Measurements from ENCODE around the gene RTCA. TPM values are rescaled to one million over a fixed set of nuclear protein-coding genes. Genes with fewer than 3 reads are reported as not detected.

RTCA gene
- polyA plus RNA-seq, result 47.8 TPM
- long read RNA-seq, donor 1, transcript RTCA-203 (11 exons, 2,535 nt), result major isoform, 8 of 16 reads
- long read RNA-seq, donor 1, partial matches to known transcripts, result 7 of 16 reads
- long read RNA-seq, donor 1, other reads (novel, unspliced or antisense), result 0 of 16 reads
- long read RNA-seq, donor 2, transcript RTCA-203 (11 exons, 2,535 nt), result major isoform, 15 of 25 reads
- long read RNA-seq, donor 2, partial matches to known transcripts, result 8 of 25 reads
- long read RNA-seq, donor 2, other reads (novel, unspliced or antisense), result 0 of 25 reads
- long read RNA-seq, donor 3, result 0 reads
- long read RNA-seq, donor 4, result 0 reads
- long read RNA-seq, donor 5, partial matches to known transcripts, result 0 of 2 reads
- long read RNA-seq, donor 5, other reads (novel, unspliced or antisense), result 0 of 2 reads
- long read RNA-seq, donor 6, transcript RTCA-203 (11 exons, 2,535 nt), result major isoform, 14 of 24 reads
- long read RNA-seq, donor 6, partial matches to known transcripts, result 10 of 24 reads
- long read RNA-seq, donor 6, other reads (novel, unspliced or antisense), result 0 of 24 reads
- long read RNA-seq, donor 7, transcript RTCA-203 (11 exons, 2,535 nt), result major isoform, 7 of 17 reads
- long read RNA-seq, donor 7, partial matches to known transcripts, result 10 of 17 reads
- long read RNA-seq, donor 7, other reads (novel, unspliced or antisense), result 0 of 17 reads
- long read RNA-seq, donor 8, transcript RTCA-203 (11 exons, 2,535 nt), result major isoform, 14 of 50 reads
- long read RNA-seq, donor 8, partial matches to known transcripts, result 33 of 50 reads
- long read RNA-seq, donor 8, other reads (novel, unspliced or antisense), result 0 of 50 reads
- long read RNA-seq, donor 9, transcript RTCA-203 (11 exons, 2,535 nt), result major isoform, 12 of 40 reads
- long read RNA-seq, donor 9, partial matches to known transcripts, result 26 of 40 reads
- long read RNA-seq, donor 9, other reads (novel, unspliced or antisense), result 0 of 40 reads
- long read RNA-seq, donor 10, transcript RTCA-203 (11 exons, 2,535 nt), result major isoform, 11 of 42 reads
- long read RNA-seq, donor 10, partial matches to known transcripts, result 28 of 42 reads
- long read RNA-seq, donor 10, other reads (novel, unspliced or antisense), result 0 of 42 reads
- long read RNA-seq, donor 11, transcript RTCA-203 (11 exons, 2,535 nt), result major isoform, 8 of 27 reads
- long read RNA-seq, donor 11, partial matches to known transcripts, result 17 of 27 reads
- long read RNA-seq, donor 11, other reads (novel, unspliced or antisense), result 0 of 27 reads

- peak; percentile 94 to 96 for DNase-seq
- peaks cover 24% of the 10 kb centered on the region for H3K36me3 ChIP-seq (ENCODE audit: control insufficient read depth, insufficient read depth, low read length)
- no CpG with 5 or more reads among the region's 53 CpGs for WGBS (ENCODE audit: insufficient coverage, low lambda C conversion rate)
- H3K4me3 ChIP-seq (ENCODE audit: low read length), result peak within 1 kb of the TSS; percentile 84
- H3K27ac ChIP-seq (ENCODE audit: low read length), result peak within 1 kb of the TSS; percentile 93
- no peaks in the 10 kb centered on the region for H3K9me3 ChIP-seq (ENCODE audit: control insufficient read depth, low read depth, low read length)
- H3K27me3 ChIP-seq (ENCODE audit: control insufficient read depth, insufficient read depth, low read length), result no peaks in the 10 kb centered on the region
- peaks cover 18% of the 10 kb centered on the region for H3K4me1 ChIP-seq (ENCODE audit: control insufficient read depth, insufficient read depth, low read length)
Observed at GRCh38 chr1:100265931-100266740, at the start of gene RTCA. Gene RTCA (plus strand): TSS chr1:100266216. CDS start chr1:100266376, 160 bp downstream.

- H3K27me3 ChIP-seq (ENCODE audit: control insufficient read depth, insufficient read depth, low read length), result no peaks in the 10 kb centered on the region
- no peak for DNase-seq
- H3K9me3 ChIP-seq (ENCODE audit: control insufficient read depth, low read depth, low read length), result no peaks in the 10 kb centered on the region
- WGBS (ENCODE audit: insufficient coverage, low lambda C conversion rate), result 100% methylated on average over 1 of the region's 2 CpGs
- no peaks in the 10 kb centered on the region for H3K4me1 ChIP-seq (ENCODE audit: control insufficient read depth, insufficient read depth, low read length)
- peaks cover 49% of the 10 kb centered on the region for H3K36me3 ChIP-seq (ENCODE audit: control insufficient read depth, insufficient read depth, low read length)
- no peak overlapping the region for H3K27ac ChIP-seq (ENCODE audit: low read length)
- H3K4me3 ChIP-seq (ENCODE audit: low read length), result no peak overlapping the region
Observed at GRCh38 chr1:100217834-100218233, 48.2 kb upstream of the RTCA start.

- no peaks in the 10 kb centered on the region for H3K27me3 ChIP-seq (ENCODE audit: control insufficient read depth, insufficient read depth, low read length)
- H3K36me3 ChIP-seq (ENCODE audit: control insufficient read depth, insufficient read depth, low read length), result peaks cover 36% of the 10 kb centered on the region
- no peaks in the 10 kb centered on the region for H3K9me3 ChIP-seq (ENCODE audit: control insufficient read depth, low read depth, low read length)
- H3K27ac ChIP-seq (ENCODE audit: low read length), result no peak overlapping the region
- H3K4me3 ChIP-seq (ENCODE audit: low read length), result no peak overlapping the region
- no peaks in the 10 kb centered on the region for H3K4me1 ChIP-seq (ENCODE audit: control insufficient read depth, insufficient read depth, low read length)
- 100% methylated on average over 4 of the region's 6 CpGs for WGBS (ENCODE audit: insufficient coverage, low lambda C conversion rate)
- no peak for DNase-seq
Observed at GRCh38 chr1:100219457-100219856, 46.6 kb upstream of the RTCA start.

- Histone ChIP-seq H3K4me3 (ENCODE audit: low read length) (no peak overlapping the region), H3K4me1 (ENCODE audit: control insufficient read depth, insufficient read depth, low read length) (no peaks in the 10 kb centered on the region), H3K27me3 (ENCODE audit: control insufficient read depth, insufficient read depth, low read length) (no peaks in the 10 kb centered on the region), H3K36me3 (ENCODE audit: control insufficient read depth, insufficient read depth, low read length) (peaks cover 32% of the 10 kb centered on the region), H3K9me3 (ENCODE audit: control insufficient read depth, low read depth, low read length) (no peaks in the 10 kb centered on the region), H3K27ac (ENCODE audit: low read length) (no peak overlapping the region)
- DNase-seq, result no peak
- 100% methylated on average over 2 of the region's 2 CpGs for WGBS (ENCODE audit: insufficient coverage, low lambda C conversion rate)
Observed at GRCh38 chr1:100219883-100220282, 46.1 kb upstream of the RTCA start.

GRCh38 chr1:100222428-100222827 is 43.6 kb upstream of the RTCA start:
- Histone ChIP-seq H3K27ac (ENCODE audit: low read length) (no peak overlapping the region), H3K36me3 (ENCODE audit: control insufficient read depth, insufficient read depth, low read length) (peaks cover 22% of the 10 kb centered on the region), H3K4me1 (ENCODE audit: control insufficient read depth, insufficient read depth, low read length) (no peaks in the 10 kb centered on the region)

GRCh38 chr1:100229681-100230443 is 36.2 kb upstream of the RTCA start:
- H3K4me1 ChIP-seq (ENCODE audit: control insufficient read depth, insufficient read depth, low read length), result no peaks in the 10 kb centered on the region
- no peak for DNase-seq
- 92% methylated on average over 2 of the region's 4 CpGs for WGBS (ENCODE audit: insufficient coverage, low lambda C conversion rate)
- H3K27me3 ChIP-seq (ENCODE audit: control insufficient read depth, insufficient read depth, low read length), result no peaks in the 10 kb centered on the region
- no peak overlapping the region for H3K4me3 ChIP-seq (ENCODE audit: low read length)
- no peak overlapping the region for H3K27ac ChIP-seq (ENCODE audit: low read length)
- H3K36me3 ChIP-seq (ENCODE audit: control insufficient read depth, insufficient read depth, low read length), result peaks cover 26% of the 10 kb centered on the region
- H3K9me3 ChIP-seq (ENCODE audit: control insufficient read depth, low read depth, low read length), result no peaks in the 10 kb centered on the region

More at GRCh38 chr1:100222428-100222827, 43.6 kb upstream of the RTCA start:
- Histone ChIP-seq H3K9me3 (ENCODE audit: control insufficient read depth, low read depth, low read length) (no peaks in the 10 kb centered on the region), H3K27me3 (ENCODE audit: control insufficient read depth, insufficient read depth, low read length) (no peaks in the 10 kb centered on the region), H3K4me3 (ENCODE audit: low read length) (no peak overlapping the region)
- DNase-seq, result no peak

- no peak overlapping the region for H3K27ac ChIP-seq (ENCODE audit: low read length)
- no peaks in the 10 kb centered on the region for H3K4me1 ChIP-seq (ENCODE audit: control insufficient read depth, insufficient read depth, low read length)
- DNase-seq, result no peak
- H3K9me3 ChIP-seq (ENCODE audit: control insufficient read depth, low read depth, low read length), result no peaks in the 10 kb centered on the region
- WGBS (ENCODE audit: insufficient coverage, low lambda C conversion rate), result 92% methylated on average over 2 of the region's 2 CpGs
- peaks cover 26% of the 10 kb centered on the region for H3K36me3 ChIP-seq (ENCODE audit: control insufficient read depth, insufficient read depth, low read length)
- no peak overlapping the region for H3K4me3 ChIP-seq (ENCODE audit: low read length)
- no peaks in the 10 kb centered on the region for H3K27me3 ChIP-seq (ENCODE audit: control insufficient read depth, insufficient read depth, low read length)
Observed at GRCh38 chr1:100230765-100231164, 35.3 kb upstream of the RTCA start.

DNA sequence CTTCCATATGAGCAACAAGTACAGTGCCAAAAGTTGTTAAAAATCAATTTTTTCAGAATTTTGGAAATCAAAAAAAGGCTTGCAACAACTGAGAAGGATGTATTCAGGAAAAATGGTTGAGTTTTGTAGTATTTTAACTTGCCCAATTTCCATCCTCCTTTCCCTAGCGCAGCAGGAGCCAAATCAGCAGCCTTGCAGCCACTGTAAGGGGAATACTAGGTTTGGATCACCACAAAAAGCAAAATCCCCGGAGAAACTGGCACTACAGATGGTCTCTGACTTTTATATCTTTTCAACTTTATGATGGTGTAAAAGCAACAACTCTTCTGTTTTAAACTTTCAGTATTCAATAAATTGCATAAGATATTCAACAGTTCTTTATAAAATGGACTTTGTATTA is 34.3 kb upstream of the RTCA start:
- H3K36me3 ChIP-seq (ENCODE audit: control insufficient read depth, insufficient read depth, low read length), result peaks cover 28% of the 10 kb centered on the region
- H3K27ac ChIP-seq (ENCODE audit: low read length), result no peak overlapping the region
- no CpG with 5 or more reads among the region's 2 CpGs for WGBS (ENCODE audit: insufficient coverage, low lambda C conversion rate)
- H3K4me1 ChIP-seq (ENCODE audit: control insufficient read depth, insufficient read depth, low read length), result no peaks in the 10 kb centered on the region
- no peak for DNase-seq
- H3K9me3 ChIP-seq (ENCODE audit: control insufficient read depth, low read depth, low read length), result no peaks in the 10 kb centered on the region
- H3K27me3 ChIP-seq (ENCODE audit: control insufficient read depth, insufficient read depth, low read length), result no peaks in the 10 kb centered on the region
- H3K4me3 ChIP-seq (ENCODE audit: low read length), result no peak overlapping the region

DNA sequence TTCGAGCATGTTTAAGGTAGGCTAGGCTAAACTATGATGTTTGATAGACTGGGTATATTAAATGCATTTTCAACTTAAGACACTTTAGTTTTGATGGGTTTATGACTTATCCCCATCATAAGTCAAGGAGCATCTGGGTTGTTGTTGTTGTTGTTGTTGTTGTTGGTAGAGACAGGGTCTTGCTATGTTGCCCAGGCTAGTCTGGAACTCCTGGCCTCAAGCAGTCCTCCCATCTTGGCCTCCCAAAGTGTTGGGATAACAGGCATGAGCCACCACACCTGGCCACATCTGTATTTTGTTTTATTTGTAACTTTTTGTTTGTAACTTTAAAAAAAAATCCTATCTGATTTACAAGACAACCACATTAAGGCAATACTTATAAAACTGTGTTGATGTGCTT is 33.9 kb upstream of the RTCA start:
- H3K36me3 ChIP-seq (ENCODE audit: control insufficient read depth, insufficient read depth, low read length), result peaks cover 31% of the 10 kb centered on the region

More for the DNA sequence above, 33.9 kb upstream of the RTCA start:
- Histone ChIP-seq H3K27ac (ENCODE audit: low read length) (no peak overlapping the region), H3K27me3 (ENCODE audit: control insufficient read depth, insufficient read depth, low read length) (no peaks in the 10 kb centered on the region), H3K4me1 (ENCODE audit: control insufficient read depth, insufficient read depth, low read length) (no peaks in the 10 kb centered on the region), H3K9me3 (ENCODE audit: control insufficient read depth, low read depth, low read length) (no peaks in the 10 kb centered on the region), H3K4me3 (ENCODE audit: low read length) (no peak overlapping the region)
- WGBS (ENCODE audit: insufficient coverage, low lambda C conversion rate), result 100% methylated on average over 1 of the region's 1 CpG
- DNase-seq, result no peak

Measured in large intestine (tissue), 12 donors.